Mesenchymal stem cell (in vitro differentiated cells and primary cell): ENCODE results near the gene SLC7A10. TPM values are rescaled to one million over a fixed set of nuclear protein-coding genes. Genes with fewer than 3 reads are reported as not detected.

ENCODE experiments used
- DNase-seq: peaks from one replicate; pipeline ENCODE4 v3.0.0-alpha.2; 2013
- H2AFZ ChIP-seq: one replicate; pipeline ENCODE4 v1.6.1; 2013; ENCODE audit warnings: low read depth, mild to moderate bottlenecking, control low read depth, inconsistent platforms, low read length, moderate library complexity
- H2AK5ac ChIP-seq: 2 replicates; pipeline ENCODE4 v1.6.1; 2013; ENCODE audit warnings: low read length, moderate library complexity, mild to moderate bottlenecking, inconsistent platforms; ENCODE audit not compliant: severe bottlenecking
- H2BK120ac ChIP-seq: one replicate; pipeline ENCODE4 v1.6.1; 2013; ENCODE audit warnings: low read depth, mild to moderate bottlenecking, inconsistent platforms, low read length, moderate library complexity
- H2BK12ac ChIP-seq, 2 experiments: one replicate each; pipeline ENCODE4 v1.6.1; 2013; ENCODE audit warnings: inconsistent platforms in 2 of 2, low read length in 2 of 2, mild to moderate bottlenecking in 2 of 2, moderate library complexity in 2 of 2, control low read depth in 1 of 2
- H2BK15ac ChIP-seq: one replicate; pipeline ENCODE4 v1.6.1; 2013; ENCODE audit warnings: mild to moderate bottlenecking, low read depth, inconsistent platforms; ENCODE audit not compliant: poor library complexity, severe bottlenecking
- H2BK5ac ChIP-seq: 2 replicates; pipeline ENCODE4 v1.6.1; 2013; ENCODE audit warnings: low read depth, mild to moderate bottlenecking, low read length, control low read depth, inconsistent platforms; ENCODE audit not compliant: poor library complexity, severe bottlenecking
- H3K14ac ChIP-seq, 2 experiments: one replicate each; pipeline ENCODE4 v1.6.1; 2013; ENCODE audit warnings: inconsistent platforms in 2 of 2, low read length in 2 of 2, control low read depth in 1 of 2, mild to moderate bottlenecking in 1 of 2, moderate library complexity in 1 of 2
- H3K18ac ChIP-seq, 2 experiments: one replicate each; pipeline ENCODE4 v1.6.1; 2013; ENCODE audit warnings: inconsistent platforms in 2 of 2, low read length in 2 of 2, control low read depth in 1 of 2, low read depth in 1 of 2, mild to moderate bottlenecking in 1 of 2
- H3K23ac ChIP-seq, 2 experiments: one replicate each; pipeline ENCODE4 v1.6.1; 2013; ENCODE audit warnings: inconsistent platforms in 2 of 2, low read length in 2 of 2, mild to moderate bottlenecking in 2 of 2, moderate library complexity in 2 of 2, control low read depth in 1 of 2
- H3K27ac ChIP-seq: 2 replicates; pipeline ENCODE4 v1.5.1; 2013; ENCODE audit warnings: mild to moderate bottlenecking, moderate library complexity, low read length, control low read depth, inconsistent platforms; ENCODE audit not compliant: poor library complexity, severe bottlenecking
- H3K27me3 ChIP-seq, 2 experiments: 2 replicates each; pipeline versions ENCODE4 v1.6.1 to v1.7.0; 2013; ENCODE audit warnings: low read length in 2 of 2, mild to moderate bottlenecking in 2 of 2, moderate library complexity in 2 of 2, control low read depth in 1 of 2, inconsistent platforms in 1 of 2; ENCODE audit not compliant: control insufficient read depth in 1 of 2, insufficient read depth in 1 of 2
- H3K36me3 ChIP-seq, 2 experiments: 2 replicates each; pipeline versions ENCODE4 v1.6.1 to v1.7.0; 2013; ENCODE audit warnings: low read length in 2 of 2, control low read depth in 1 of 2, inconsistent platforms in 1 of 2, low read depth in 1 of 2, mild to moderate bottlenecking in 1 of 2; ENCODE audit not compliant: insufficient read depth in 2 of 2, control insufficient read depth in 1 of 2
- H3K4ac ChIP-seq, 2 experiments: one replicate each; pipeline ENCODE4 v1.6.1; 2013; ENCODE audit warnings: inconsistent platforms in 2 of 2, low read length in 2 of 2, mild to moderate bottlenecking in 2 of 2, moderate library complexity in 2 of 2, control low read depth in 1 of 2, low read depth in 1 of 2
- H3K4me1 ChIP-seq: 2 replicates; pipeline ENCODE4 v1.6.1; 2013; ENCODE audit warnings: low read depth, low read length, control low read depth; ENCODE audit not compliant: control insufficient read depth, insufficient read depth
- H3K4me2 ChIP-seq: 2 replicates; pipeline ENCODE4 v1.6.1; 2013; ENCODE audit warnings: low read length, mild to moderate bottlenecking, inconsistent platforms; ENCODE audit not compliant: poor library complexity, severe bottlenecking
- H3K4me3 ChIP-seq, 2 experiments: 2 replicates each; pipeline versions ENCODE4 v1.5.1 to v1.7.0; 2013; ENCODE audit warnings: low read length in 2 of 2, mild to moderate bottlenecking in 2 of 2, control low read depth in 1 of 2, low read depth in 1 of 2; ENCODE audit not compliant: insufficient read depth in 1 of 2
- H3K79me1 ChIP-seq: replicated peaks from 2 replicates; pipeline ENCODE4 v1.6.1; 2013; ENCODE audit warnings: mild to moderate bottlenecking, control low read depth, low read length, inconsistent platforms; ENCODE audit not compliant: poor library complexity, severe bottlenecking
- H3K9ac ChIP-seq: 2 replicates; pipeline ENCODE4 v1.7.0; 2013; ENCODE audit warnings: mild to moderate bottlenecking, low read length, moderate library complexity
- H3K9me3 ChIP-seq: 2 replicates; pipeline ENCODE4 v1.7.0; 2013; ENCODE audit warnings: mild to moderate bottlenecking, low read length; ENCODE audit not compliant: control insufficient read depth
- H4K8ac ChIP-seq: one replicate; pipeline ENCODE4 v1.6.1; 2013; ENCODE audit warnings: inconsistent platforms, mild to moderate bottlenecking, low read length, moderate library complexity
- H4K91ac ChIP-seq: one replicate; pipeline ENCODE4 v1.6.1; 2013; ENCODE audit warnings: mild to moderate bottlenecking, low read length, inconsistent platforms
- WGBS: methylation state at CpG from one replicate; pipeline ENCODE4 v1.1.7; 2013; ENCODE audit warnings: mixed read lengths; 5-methylcytosine and 5-hydroxymethylcytosine counted together
- polyA plus RNA-seq, 2 experiments: library from polyadenylated mRNA; stranded (reverse); fragments of 200-250 nt; gene quantifications; one replicate each; pipeline ENCODE4 v1.2.3, GENCODE V29; 2013

SLC7A10 gene
- 0.14 TPM for polyA plus RNA-seq (2013, experiment 1 of 2)
- 0.18 TPM for polyA plus RNA-seq (2013, experiment 2 of 2)

- Histone ChIP-seq H3K4me1 (peaks cover 11% of the 10 kb centered on the region), H3K9me3 (peaks cover 24% of the 10 kb centered on the region), H3K27ac (no peak within 1 kb of the TSS), H3K27me3 (peaks cover 54 to 71% of the 10 kb centered on the region in 2 experiments), H3K36me3 (no peaks in the 10 kb centered on the region), H3K4me2 (peak within 1 kb of the TSS; percentile 43), H3K4ac (no peak within 1 kb of the TSS), H4K91ac (no peak within 1 kb of the TSS), H3K14ac (no peak within 1 kb of the TSS), H2BK120ac (no peak within 1 kb of the TSS), H2AK5ac (no peak within 1 kb of the TSS), H3K23ac (no peak within 1 kb of the TSS), H3K18ac (no peak within 1 kb of the TSS), H3K9ac (no peak within 1 kb of the TSS), H2BK15ac (no peak within 1 kb of the TSS), H2BK5ac (no peak within 1 kb of the TSS), H2AFZ (no peak within 1 kb of the TSS), H3K4me3 (peak within 1 kb of the TSS in 1 of 2 experiments; percentile 36), H4K8ac (no peak within 1 kb of the TSS), H3K79me1 (no peaks in the 10 kb centered on the region), H2BK12ac (no peak within 1 kb of the TSS)
- DNase-seq: no peak
- WGBS: 4% methylated on average over 26 of the region's 62 CpGs
These were observed at the start of gene SLC7A10 for GRCh38 chr19:33225458-33225926. SLC7A10 (minus strand) TSS chr19:33225850; CDS start chr19:33225703, 147 bp downstream.

- no peak overlapping the region for H4K8ac ChIP-seq
- no peak overlapping the region for H2BK12ac ChIP-seq
- no peak overlapping the region for H2BK15ac ChIP-seq
- no peak for DNase-seq
- H3K36me3 ChIP-seq: no peaks in the 10 kb centered on the region
- no peaks in the 10 kb centered on the region for H3K9me3 ChIP-seq
- no peak overlapping the region for H3K4me2 ChIP-seq
- no peaks in the 10 kb centered on the region for H3K79me1 ChIP-seq
- no peaks in the 10 kb centered on the region for H3K27me3 ChIP-seq
- H3K18ac ChIP-seq: no peak overlapping the region
- H3K14ac ChIP-seq: no peak overlapping the region
- H3K9ac ChIP-seq: no peak overlapping the region
- peaks cover 27% of the 10 kb centered on the region for H3K4me1 ChIP-seq
- H3K4me3 ChIP-seq: no peak overlapping the region
- no peak overlapping the region for H3K23ac ChIP-seq
- WGBS: 88% methylated on average over 15 of the region's 17 CpGs
- H2AFZ ChIP-seq: no peak overlapping the region
- H2BK120ac ChIP-seq: no peak overlapping the region
- no peak overlapping the region for H2BK5ac ChIP-seq
- no peak overlapping the region for H3K27ac ChIP-seq
- H2AK5ac ChIP-seq: no peak overlapping the region
- H4K91ac ChIP-seq: no peak overlapping the region
- H3K4ac ChIP-seq: no peak overlapping the region
These were observed 49.3 kb upstream of the SLC7A10 start for GRCh38 chr19:33274663-33275558.

GRCh38 chr19:33273881-33274662 is 48.4 kb upstream of the SLC7A10 start:
- Histone ChIP-seq H3K4me2 (no peak overlapping the region), H3K9me3 (no peaks in the 10 kb centered on the region), H2BK15ac (no peak overlapping the region), H3K23ac (no peak overlapping the region), H3K4me1 (peaks cover 27% of the 10 kb centered on the region), H3K14ac (peak overlapping the region in 1 of 2 experiments; percentile 77), H2BK12ac (no peak overlapping the region), H2AFZ (no peak overlapping the region), H2BK120ac (no peak overlapping the region), H3K79me1 (no peaks in the 10 kb centered on the region), H3K27ac (no peak overlapping the region), H3K18ac (no peak overlapping the region), H2BK5ac (no peak overlapping the region), H3K36me3 (no peaks in the 10 kb centered on the region), H3K4me3 (no peak overlapping the region), H4K8ac (no peak overlapping the region), H3K9ac (no peak overlapping the region), H3K27me3 (no peaks in the 10 kb centered on the region), H3K4ac (no peak overlapping the region), H2AK5ac (no peak overlapping the region), H4K91ac (peak overlapping the region; percentile 2)
- WGBS: 69% methylated on average over 16 of the region's 16 CpGs
- peak; percentile 52 for DNase-seq
